KMS-11 (cell line): ENCODE data around the gene EMP1.

Experiments used
- H2AFZ ChIP-seq: fragments of 200-600 bp; sonication (generic); 2 replicates; pipeline ENCODE4 v1.6.1; 2016; ENCODE audit warnings: antibody characterized with exemption, mixed run types, low read depth
- H3K27ac ChIP-seq: fragments of 200-600 bp; sonication (generic); 2 replicates; pipeline ENCODE4 v1.6.1; 2016; ENCODE audit warnings: mild to moderate bottlenecking, mixed run types
- H3K27me3 ChIP-seq: fragments of 200-600 bp; sonication (generic); 2 replicates; pipeline ENCODE4 v1.6.1; 2017; ENCODE audit warnings: mild to moderate bottlenecking, low read depth, mixed run types, moderate library complexity; ENCODE audit not compliant: insufficient read depth
- H3K36me3 ChIP-seq: fragments of 200-600 bp; sonication (generic); 2 replicates; pipeline ENCODE4 v1.6.1; 2017; ENCODE audit warnings: mild to moderate bottlenecking, mixed run types; ENCODE audit not compliant: insufficient read depth
- H3K4me1 ChIP-seq: fragments of 200-600 bp; sonication (generic); 2 replicates; pipeline ENCODE4 v1.6.1; 2016; ENCODE audit warnings: mild to moderate bottlenecking, low read depth, mixed run types; ENCODE audit not compliant: poor library complexity, severe bottlenecking
- H3K4me2 ChIP-seq: fragments of 200-600 bp; sonication (generic); 2 replicates; pipeline ENCODE4 v1.7.0; 2016; ENCODE audit warnings: mild to moderate bottlenecking, mixed run types
- H3K4me3 ChIP-seq: fragments of 200-600 bp; sonication (generic); IDR thresholded peaks from 2 replicates; pipeline ENCODE4 v1.6.1; 2017; ENCODE audit warnings: low read depth, low read length, mixed read lengths; ENCODE audit not compliant: insufficient read depth
- H3K79me2 ChIP-seq: fragments of 200-600 bp; sonication (generic); 2 replicates; pipeline ENCODE4 v1.6.1; 2016; ENCODE audit warnings: low read depth, mixed run types; ENCODE audit not compliant: insufficient read depth
- H3K9ac ChIP-seq: fragments of 200-600 bp; sonication (generic); 2 replicates; pipeline ENCODE4 v1.6.1; 2016; ENCODE audit warnings: mild to moderate bottlenecking, mixed run types
- H4K20me1 ChIP-seq: fragments of 200-600 bp; sonication (generic); 2 replicates; pipeline ENCODE4 v1.6.1; 2016; ENCODE audit warnings: mild to moderate bottlenecking, mixed run types; ENCODE audit not compliant: insufficient read depth
- CTCF ChIP-seq: fragments of 200-600 bp; sonication (generic); conservative IDR thresholded peaks from 2 replicates; pipeline ENCODE4 v1.6.1; 2017; ENCODE audit warnings: low read depth, mild to moderate bottlenecking, antibody characterized with exemption, low read length, moderate library complexity, mixed read lengths

Gene EMP1

GRCh38 chr12:13211191-13211858 is 14.8 kb downstream of the EMP1 start:
- Histone ChIP-seq H3K9ac (no peak overlapping the region), H3K4me2 (no peak overlapping the region), H3K4me3 (no peak overlapping the region), H3K27me3 (no peaks in the 10 kb centered on the region), H3K79me2 (no peaks in the 10 kb centered on the region), H3K27ac (no peak overlapping the region), H3K36me3 (no peaks in the 10 kb centered on the region), H4K20me1 (no peaks in the 10 kb centered on the region), H3K4me1 (peaks cover 6% of the 10 kb centered on the region), H2AFZ (peak overlapping the region; percentile 68)
- TF ChIP-seq CTCF = no peak

- peaks cover 6% of the 10 kb centered on the region for H3K4me1 ChIP-seq
- H3K9ac ChIP-seq = no peak overlapping the region
- no peaks in the 10 kb centered on the region for H4K20me1 ChIP-seq
- no peak overlapping the region for H3K27ac ChIP-seq
- H3K79me2 ChIP-seq = no peaks in the 10 kb centered on the region
- no peaks in the 10 kb centered on the region for H3K36me3 ChIP-seq
- H3K4me3 ChIP-seq = no peak overlapping the region
- TF ChIP-seq CTCF = peak; percentile 75
- H2AFZ ChIP-seq = peak overlapping the region; percentile 68
- no peaks in the 10 kb centered on the region for H3K27me3 ChIP-seq
- H3K4me2 ChIP-seq = no peak overlapping the region
Observed at GRCh38 chr12:13211859-13212664, 15.5 kb downstream of the EMP1 start.

DNA sequence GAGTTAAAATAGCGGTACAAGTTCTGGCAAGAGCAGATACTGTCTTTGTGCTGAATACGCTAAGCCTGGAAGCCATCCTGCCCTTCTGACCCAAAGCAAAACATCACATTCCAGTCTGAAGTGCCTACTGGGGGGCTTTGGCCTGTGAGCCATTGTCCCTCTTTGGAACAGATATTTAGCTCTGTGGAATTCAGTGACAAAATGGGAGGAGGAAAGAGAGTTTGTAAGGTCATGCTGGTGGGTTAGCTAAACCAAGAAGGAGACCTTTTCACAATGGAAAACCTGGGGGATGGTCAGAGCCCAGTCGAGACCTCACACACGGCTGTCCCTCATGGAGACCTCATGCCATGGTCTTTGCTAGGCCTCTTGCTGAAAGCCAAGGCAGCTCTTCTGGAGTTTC is 18.5 kb downstream of the EMP1 start:
- no peak overlapping the region for H3K4me2 ChIP-seq
- no peak for TF ChIP-seq CTCF
- no peak overlapping the region for H3K4me3 ChIP-seq
- H3K4me1 ChIP-seq = peaks cover 6% of the 10 kb centered on the region
- no peaks in the 10 kb centered on the region for H3K79me2 ChIP-seq
- H4K20me1 ChIP-seq = no peaks in the 10 kb centered on the region
- H2AFZ ChIP-seq = no peak overlapping the region
- no peaks in the 10 kb centered on the region for H3K27me3 ChIP-seq
- H3K9ac ChIP-seq = no peak overlapping the region
- H3K27ac ChIP-seq = no peak overlapping the region
- no peaks in the 10 kb centered on the region for H3K36me3 ChIP-seq

- TF ChIP-seq CTCF = no peak
- no peaks in the 10 kb centered on the region for H3K36me3 ChIP-seq
- H3K4me3 ChIP-seq = no peak overlapping the region
- no peak overlapping the region for H2AFZ ChIP-seq
- no peaks in the 10 kb centered on the region for H3K79me2 ChIP-seq
- H3K27ac ChIP-seq = no peak overlapping the region
- H3K4me2 ChIP-seq = no peak overlapping the region
- no peaks in the 10 kb centered on the region for H4K20me1 ChIP-seq
- no peak overlapping the region for H3K9ac ChIP-seq
- no peaks in the 10 kb centered on the region for H3K4me1 ChIP-seq
- no peaks in the 10 kb centered on the region for H3K27me3 ChIP-seq
Observed at GRCh38 chr12:13218641-13219040, 22.1 kb downstream of the EMP1 start.
